ENCODE measurements around the gene CHKA.
"Not testable (repeated sequence)": the region's sequence is repeated elsewhere in the genome, so short reads cannot be mapped to it uniquely, and the experiment has no call there.

CHKA gene

GRCh38 chr11:68115285-68115684 is 5.9 kb downstream of the CHKA start:
- DNase-seq = no peak

- DNase-seq = no peak
Observed at GRCh38 chr11:68113986-68114385, 7.2 kb downstream of the CHKA start.

- no peak for DNase-seq
Observed at GRCh38 chr11:68107689-68108088, 13.5 kb downstream of the CHKA start.

GRCh38 chr11:68106165-68106940 is 14.8 kb downstream of the CHKA start:
- no peak for DNase-seq

GRCh38 chr11:68099474-68100405 is 21.4 kb downstream of the CHKA start:
- peak; percentile 40 to 83 for DNase-seq

- no peak for DNase-seq
Observed at GRCh38 chr11:68099057-68099456, 22.1 kb downstream of the CHKA start.

GRCh38 chr11:68096962-68097361 is 24.2 kb downstream of the CHKA start:
- no peak for DNase-seq

- no peak for DNase-seq
Observed at GRCh38 chr11:68093565-68093964, 27.6 kb downstream of the CHKA start.

GRCh38 chr11:68092946-68093345 is 28.2 kb downstream of the CHKA start:
- not testable (repeated sequence) for DNase-seq

- no peak for DNase-seq
Observed at GRCh38 chr11:68092411-68092810, 28.8 kb downstream of the CHKA start.

- peak in 1 of 2 experiments; percentile 5 for DNase-seq
Observed at GRCh38 chr11:68090706-68091105, 30.5 kb downstream of the CHKA start.

GRCh38 chr11:68090287-68090686 is 30.9 kb downstream of the CHKA start:
- no peak for DNase-seq

GRCh38 chr11:68089679-68090078 is 31.5 kb downstream of the CHKA start:
- no peak for DNase-seq

- DNase-seq = no peak
Observed at GRCh38 chr11:68083517-68083916, 37.7 kb downstream of the CHKA start.

GRCh38 chr11:68082481-68082880 is 38.7 kb downstream of the CHKA start:
- peak in 1 of 2 experiments; percentile 12 for DNase-seq

GRCh38 chr11:68081691-68082090 is 39.5 kb downstream of the CHKA start:
- no peak for DNase-seq

GRCh38 chr11:68080860-68081259 is 40.3 kb downstream of the CHKA start:
- DNase-seq = no peak

GRCh38 chr11:68077617-68078582 is 43.3 kb downstream of the CHKA start:
- no peak for DNase-seq

GRCh38 chr11:68076371-68077042 is 44.7 kb downstream of the CHKA start:
- DNase-seq = no peak

- DNase-seq = no peak
Observed at GRCh38 chr11:68074584-68075352, 46.4 kb downstream of the CHKA start.

Data from NCI-H2081 (cell line).